ENCODE results near the gene ATP5IF1. TPM values are rescaled to one million over a fixed set of nuclear protein-coding genes. Genes with fewer than 3 reads are reported as not detected.
A peak's percentile ranks its signal among the peaks of the same experiment; 100 is the strongest.

The ATP5IF1 gene
- polyA plus RNA-seq, 1 of the 3 experiments (the other 2 are of a cell fraction) = 594 TPM

DNA sequence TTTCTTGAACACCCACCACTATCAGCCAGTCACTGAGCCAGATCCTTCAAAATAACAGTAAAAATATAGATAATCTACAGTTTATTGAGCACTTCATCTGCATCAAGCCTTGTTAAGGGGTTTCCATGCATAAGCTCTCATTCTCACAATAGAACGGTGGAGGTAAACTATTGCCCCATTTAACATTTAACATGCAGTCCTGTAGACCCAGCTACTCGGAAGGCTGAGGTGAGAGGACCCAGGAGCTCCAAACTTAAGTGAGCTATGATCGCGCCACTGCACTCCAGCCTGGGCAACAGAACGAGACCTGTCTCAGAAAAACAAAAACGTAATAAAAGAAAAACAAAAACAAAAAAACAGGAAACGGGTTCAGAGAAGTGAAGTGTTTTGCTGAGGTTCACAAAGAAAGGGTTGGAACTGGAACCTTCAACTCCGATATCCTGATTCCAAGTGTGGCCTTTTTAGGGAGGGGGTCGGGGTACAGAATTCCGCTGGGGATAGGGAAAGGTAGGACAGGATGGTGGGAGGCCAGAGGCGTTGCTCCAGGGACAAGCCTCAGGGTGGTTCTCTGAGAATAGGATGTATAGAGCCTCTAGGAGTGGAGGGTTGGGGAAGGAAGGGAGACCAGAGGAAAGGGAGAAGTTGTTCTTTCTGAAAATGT is 11.8 kb downstream of the ATP5IF1 start (continued):
- TF ChIP-seq SMC3 (IDR thresholded peaks at IDR 0.05; ENCODE audit: low read depth, low read length) (no peak), JUND (IDR thresholded peaks at IDR 0.05) (no peak)

DNA sequence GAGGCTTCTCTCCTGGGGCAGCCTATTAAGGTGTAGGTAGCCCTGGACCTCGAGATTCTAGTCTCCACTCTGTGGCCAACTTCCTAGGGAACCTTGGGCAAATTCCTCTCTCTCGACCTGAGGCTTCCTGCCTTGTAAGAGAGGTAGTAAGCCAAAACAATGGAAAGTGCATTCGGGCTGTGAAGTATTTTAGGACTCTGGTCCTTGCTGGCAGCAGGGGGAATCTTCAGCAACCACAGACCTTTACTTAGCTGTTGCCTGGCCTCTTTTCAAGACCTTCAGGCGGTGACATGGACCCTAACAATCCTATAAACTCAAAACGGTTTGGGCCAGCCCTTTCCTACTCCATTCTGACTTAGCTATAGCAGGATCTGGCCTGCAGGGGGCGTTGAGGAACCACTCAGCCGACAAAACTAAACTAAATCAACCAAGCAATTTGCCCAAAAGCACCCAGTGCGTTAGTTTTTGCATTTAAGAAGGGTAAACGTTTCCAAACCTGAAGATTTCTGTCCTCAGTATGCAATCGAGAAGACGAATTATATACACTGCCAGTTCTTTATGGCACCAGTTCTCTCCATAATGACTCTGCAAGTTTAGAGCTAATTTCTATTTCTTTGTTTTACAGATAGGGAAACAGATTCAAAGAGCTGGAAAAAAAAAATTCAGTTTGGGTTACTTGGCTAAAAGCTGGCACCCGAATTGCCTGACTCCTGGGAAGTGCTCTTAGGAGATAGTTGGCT is 12.5 kb downstream of the ATP5IF1 start:
- H3K9ac ChIP-seq = peak overlapping the region; percentile 29; the same call in 1 of the 2 replicates
- 8% methylated on average over 12 of the region's 12 CpGs for WGBS (ENCODE audit: low lambda C conversion rate)
- H3K4me1 ChIP-seq (ENCODE audit: control insufficient read depth in 1 of 2, insufficient read depth in 2 of 2, low read depth in 1 of 2, low read length in 1 of 2) = peaks cover 19 to 22% of the 10 kb centered on the region in 2 experiments; a peak in 3 of 4 replicates
- CTCF ChIA-PET = interaction anchor here (0.6 to 4.0 kb wide), 46 partner anchors 9 to 566 kb away, joined by 3 to 36 read pairs (median 4); partner anchors contain the start of genes ATP5IF1, DNAJC8, MED18 and RCC1
- no peaks in the 10 kb centered on the region for H3K9me2 ChIP-seq
- no peaks in the 10 kb centered on the region for H3K27me3 ChIP-seq (ENCODE audit: insufficient read depth)
- peak overlapping the region; percentile 78 for H3K4me2 ChIP-seq
- H3F3A ChIP-seq (replicated peaks; ENCODE audit: insufficient read depth) = peaks cover 22% of the 10 kb centered on the region
- 0 out of 2 replicates have a peak, but pooled peaks cover 3% of the 10 kb centered on the region for H3K79me2 ChIP-seq (ENCODE audit: insufficient read depth)
- TF ChIP-seq, protein P1, sequence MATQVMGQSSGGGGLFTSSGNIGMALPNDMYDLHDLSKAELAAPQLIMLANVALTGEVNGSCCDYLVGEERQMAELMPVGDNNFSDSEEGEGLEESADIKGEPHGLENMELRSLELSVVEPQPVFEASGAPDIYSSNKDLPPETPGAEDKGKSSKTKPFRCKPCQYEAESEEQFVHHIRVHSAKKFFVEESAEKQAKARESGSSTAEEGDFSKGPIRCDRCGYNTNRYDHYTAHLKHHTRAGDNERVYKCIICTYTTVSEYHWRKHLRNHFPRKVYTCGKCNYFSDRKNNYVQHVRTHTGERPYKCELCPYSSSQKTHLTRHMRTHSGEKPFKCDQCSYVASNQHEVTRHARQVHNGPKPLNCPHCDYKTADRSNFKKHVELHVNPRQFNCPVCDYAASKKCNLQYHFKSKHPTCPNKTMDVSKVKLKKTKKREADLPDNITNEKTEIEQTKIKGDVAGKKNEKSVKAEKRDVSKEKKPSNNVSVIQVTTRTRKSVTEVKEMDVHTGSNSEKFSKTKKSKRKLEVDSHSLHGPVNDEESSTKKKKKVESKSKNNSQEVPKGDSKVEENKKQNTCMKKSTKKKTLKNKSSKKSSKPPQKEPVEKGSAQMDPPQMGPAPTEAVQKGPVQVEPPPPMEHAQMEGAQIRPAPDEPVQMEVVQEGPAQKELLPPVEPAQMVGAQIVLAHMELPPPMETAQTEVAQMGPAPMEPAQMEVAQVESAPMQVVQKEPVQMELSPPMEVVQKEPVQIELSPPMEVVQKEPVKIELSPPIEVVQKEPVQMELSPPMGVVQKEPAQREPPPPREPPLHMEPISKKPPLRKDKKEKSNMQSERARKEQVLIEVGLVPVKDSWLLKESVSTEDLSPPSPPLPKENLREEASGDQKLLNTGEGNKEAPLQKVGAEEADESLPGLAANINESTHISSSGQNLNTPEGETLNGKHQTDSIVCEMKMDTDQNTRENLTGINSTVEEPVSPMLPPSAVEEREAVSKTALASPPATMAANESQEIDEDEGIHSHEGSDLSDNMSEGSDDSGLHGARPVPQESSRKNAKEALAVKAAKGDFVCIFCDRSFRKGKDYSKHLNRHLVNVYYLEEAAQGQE (IDR thresholded peaks at IDR 0.05; ENCODE audit: low read depth, low read length) = no peak
- no peak for TF ChIP-seq GABPA (IDR thresholded peaks at IDR 0.05; ENCODE audit: low read depth)
- no peak for TF ChIP-seq ELF1 (IDR thresholded peaks at IDR 0.05)
- TF ChIP-seq, protein P2, sequence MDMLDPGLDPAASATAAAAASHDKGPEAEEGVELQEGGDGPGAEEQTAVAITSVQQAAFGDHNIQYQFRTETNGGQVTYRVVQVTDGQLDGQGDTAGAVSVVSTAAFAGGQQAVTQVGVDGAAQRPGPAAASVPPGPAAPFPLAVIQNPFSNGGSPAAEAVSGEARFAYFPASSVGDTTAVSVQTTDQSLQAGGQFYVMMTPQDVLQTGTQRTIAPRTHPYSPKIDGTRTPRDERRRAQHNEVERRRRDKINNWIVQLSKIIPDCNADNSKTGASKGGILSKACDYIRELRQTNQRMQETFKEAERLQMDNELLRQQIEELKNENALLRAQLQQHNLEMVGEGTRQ (IDR thresholded peaks at IDR 0.05; ENCODE audit: borderline replicate concordance, low read depth, low read length) = no peak
- peak; percentile 73; the same call in 1 of the 2 replicates for TF ChIP-seq SIN3A (IDR thresholded peaks at IDR 0.05; ENCODE audit: borderline replicate concordance, low read depth, low read length)
- TF ChIP-seq, protein P3, sequence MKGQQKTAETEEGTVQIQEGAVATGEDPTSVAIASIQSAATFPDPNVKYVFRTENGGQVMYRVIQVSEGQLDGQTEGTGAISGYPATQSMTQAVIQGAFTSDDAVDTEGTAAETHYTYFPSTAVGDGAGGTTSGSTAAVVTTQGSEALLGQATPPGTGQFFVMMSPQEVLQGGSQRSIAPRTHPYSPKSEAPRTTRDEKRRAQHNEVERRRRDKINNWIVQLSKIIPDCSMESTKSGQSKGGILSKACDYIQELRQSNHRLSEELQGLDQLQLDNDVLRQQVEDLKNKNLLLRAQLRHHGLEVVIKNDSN (IDR thresholded peaks at IDR 0.05; ENCODE audit: borderline replicate concordance, low read depth) = no peak
- TF ChIP-seq FOXJ3 (CRISPR knock-in tag; IDR thresholded peaks at IDR 0.05) = no peak
- TF ChIP-seq TAF1 (IDR thresholded peaks at IDR 0.05; ENCODE audit: borderline replicate concordance, low read depth, low read length) = peak; percentile 48; the same call in 1 of the 2 replicates
- no peak for TF ChIP-seq RCOR1 (IDR thresholded peaks at IDR 0.05; ENCODE audit: low read length)
- no peak for TF ChIP-seq MXI1 (IDR thresholded peaks at IDR 0.05; ENCODE audit: low read depth, low read length)
- TF ChIP-seq RFX5 (IDR thresholded peaks at IDR 0.05; ENCODE audit: low read length) = 0 out of 2 replicates have a peak, but pooled peaks have one; percentile 67
- peak; percentile 73 for TF ChIP-seq SMC3 (IDR thresholded peaks at IDR 0.05; ENCODE audit: low read depth, low read length)
- no peak for TF ChIP-seq FOXM1 (IDR thresholded peaks at IDR 0.05; ENCODE audit: low read depth)
- TF ChIP-seq, protein P4, sequence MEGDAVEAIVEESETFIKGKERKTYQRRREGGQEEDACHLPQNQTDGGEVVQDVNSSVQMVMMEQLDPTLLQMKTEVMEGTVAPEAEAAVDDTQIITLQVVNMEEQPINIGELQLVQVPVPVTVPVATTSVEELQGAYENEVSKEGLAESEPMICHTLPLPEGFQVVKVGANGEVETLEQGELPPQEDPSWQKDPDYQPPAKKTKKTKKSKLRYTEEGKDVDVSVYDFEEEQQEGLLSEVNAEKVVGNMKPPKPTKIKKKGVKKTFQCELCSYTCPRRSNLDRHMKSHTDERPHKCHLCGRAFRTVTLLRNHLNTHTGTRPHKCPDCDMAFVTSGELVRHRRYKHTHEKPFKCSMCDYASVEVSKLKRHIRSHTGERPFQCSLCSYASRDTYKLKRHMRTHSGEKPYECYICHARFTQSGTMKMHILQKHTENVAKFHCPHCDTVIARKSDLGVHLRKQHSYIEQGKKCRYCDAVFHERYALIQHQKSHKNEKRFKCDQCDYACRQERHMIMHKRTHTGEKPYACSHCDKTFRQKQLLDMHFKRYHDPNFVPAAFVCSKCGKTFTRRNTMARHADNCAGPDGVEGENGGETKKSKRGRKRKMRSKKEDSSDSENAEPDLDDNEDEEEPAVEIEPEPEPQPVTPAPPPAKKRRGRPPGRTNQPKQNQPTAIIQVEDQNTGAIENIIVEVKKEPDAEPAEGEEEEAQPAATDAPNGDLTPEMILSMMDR (IDR thresholded peaks at IDR 0.05) = peak; percentile 97
- TF ChIP-seq GATA2 (CRISPR knock-in tag; IDR thresholded peaks at IDR 0.05) = no peak
- no peak for TF ChIP-seq NRF1 (IDR thresholded peaks at IDR 0.05; ENCODE audit: low read depth, low read length)
- peak; percentile 88 for TF ChIP-seq RAD21 (IDR thresholded peaks at IDR 0.05; ENCODE audit: low read length)
- TF ChIP-seq, protein P5, sequence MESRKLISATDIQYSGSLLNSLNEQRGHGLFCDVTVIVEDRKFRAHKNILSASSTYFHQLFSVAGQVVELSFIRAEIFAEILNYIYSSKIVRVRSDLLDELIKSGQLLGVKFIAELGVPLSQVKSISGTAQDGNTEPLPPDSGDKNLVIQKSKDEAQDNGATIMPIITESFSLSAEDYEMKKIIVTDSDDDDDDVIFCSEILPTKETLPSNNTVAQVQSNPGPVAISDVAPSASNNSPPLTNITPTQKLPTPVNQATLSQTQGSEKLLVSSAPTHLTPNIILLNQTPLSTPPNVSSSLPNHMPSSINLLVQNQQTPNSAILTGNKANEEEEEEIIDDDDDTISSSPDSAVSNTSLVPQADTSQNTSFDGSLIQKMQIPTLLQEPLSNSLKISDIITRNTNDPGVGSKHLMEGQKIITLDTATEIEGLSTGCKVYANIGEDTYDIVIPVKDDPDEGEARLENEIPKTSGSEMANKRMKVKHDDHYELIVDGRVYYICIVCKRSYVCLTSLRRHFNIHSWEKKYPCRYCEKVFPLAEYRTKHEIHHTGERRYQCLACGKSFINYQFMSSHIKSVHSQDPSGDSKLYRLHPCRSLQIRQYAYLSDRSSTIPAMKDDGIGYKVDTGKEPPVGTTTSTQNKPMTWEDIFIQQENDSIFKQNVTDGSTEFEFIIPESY (IDR thresholded peaks at IDR 0.05; ENCODE audit: borderline replicate concordance, low read depth) = no peak
- POLR2A ChIA-PET = interaction anchor here (0.6 to 1.9 kb wide), 8 partner anchors 11 to 264 kb away, joined by 3 to 11 read pairs (median 5); partner anchors contain the start of genes ATP5IF1, MED18 and SESN2
- no peaks in the 10 kb centered on the region for H3K9me3 ChIP-seq
- H3K4me3 ChIP-seq (ENCODE audit: low read depth in 2 of 2, low read length in 1 of 2) = peak overlapping the region; percentile 28 to 62
- H4K20me1 ChIP-seq (ENCODE audit: insufficient read depth) = no peaks in the 10 kb centered on the region
- H3K36me3 ChIP-seq (replicated peaks in 1 of 2; ENCODE audit: control insufficient read depth in 1 of 2, insufficient read depth in 2 of 2, low read length in 1 of 2) = no peaks in the 10 kb centered on the region
- peak overlapping the region; percentile 70 to 95 for H3K27ac ChIP-seq (ENCODE audit: low read depth in 2 of 2, low read length in 1 of 2)
- H2AFZ ChIP-seq (ENCODE audit: low read depth) = peak overlapping the region; percentile 84
- peak; percentile 69 for DNase-seq

All from SK-N-SH (cell line).